GM12878 (cell line): ENCODE measurements around the gene GPATCH3. TPM values are rescaled to one million over a fixed set of nuclear protein-coding genes. Genes with fewer than 3 reads are reported as not detected.

Source experiments
- ATAC-seq: fragments of 200-7000 bp; cut with Tn5 transposase; 3 replicates; pipeline ENCODE4 v1.9.1; 2020; ENCODE audit warnings: mild to moderate bottlenecking, moderate library complexity
- BruUV-seq: library from RNA; stranded (reverse); fragments of 400-500 nt; replicated peaks from 2 replicates; lab custom pipeline; 2021; lab: Mats Ljungman, UMichigan
- CTCF ChIA-PET: fragments of 300-600 bp; sonication (Branson Sonifier 250); formaldehyde crosslinking; extraction: SDS; loops from one replicate; lab custom pipeline; 2021; ENCODE audit warnings: inconsistent platforms; lab: Yijun Ruan, JAX
- POLR2A ChIA-PET: fragments of 350-600 bp; formaldehyde crosslinking; extraction: SDS; loops from one replicate; lab custom pipeline; 2021; ENCODE audit warnings: inconsistent platforms; lab: Charles Lee
- RAD21 ChIA-PET: fragments of 300-600 bp; sonication (Branson Sonifier 250); formaldehyde crosslinking; loops from one replicate; lab custom pipeline; 2023; ENCODE audit warnings: antibody characterized with exemption; ENCODE audit not compliant: unreplicated experiment; lab: Charles Lee
- SMC1A ChIA-PET: fragments of 300-600 bp; sonication (Branson Sonifier 250); formaldehyde crosslinking; loops from one replicate; lab custom pipeline; 2023; ENCODE audit not compliant: unreplicated experiment, uncharacterized antibody; lab: Charles Lee
- DNase-seq: peaks from one replicate; pipeline ENCODE4 v3.0.0-alpha.2; 2011; ENCODE audit warnings: low read depth, low spot score
- FAIRE-seq: peaks from 3 replicates; lab custom pipeline; 2011; peaks lifted over from hg19 to GRCh38; lab: Jason Lieb, UNC
- H2AFZ ChIP-seq: 2 replicates; pipeline ENCODE4 v1.6.0; 2011; ENCODE audit warnings: low read depth, low read length, control low read depth; ENCODE audit not compliant: control insufficient read depth
- H3K27ac ChIP-seq: 2 replicates; pipeline ENCODE4 v1.5.1; 2011; ENCODE audit warnings: control low read depth; ENCODE audit not compliant: control insufficient read depth, insufficient read depth
- H3K27me3 ChIP-seq, 2 experiments: replicated peaks in 1 of 2; 2 replicates each; pipeline versions ENCODE4 v1.6.0 to v1.6.1; 2011; ENCODE audit warnings: low read length in 1 of 2; ENCODE audit not compliant: control insufficient read depth in 2 of 2, insufficient read depth in 2 of 2
- H3K36me3 ChIP-seq, 2 experiments: 2 replicates each; pipeline ENCODE4 v1.5.1; 2011; ENCODE audit warnings: low read length in 1 of 2; ENCODE audit not compliant: control insufficient read depth in 2 of 2, insufficient read depth in 2 of 2
- H3K4me1 ChIP-seq: 2 replicates; pipeline ENCODE4 v1.6.1; 2011; ENCODE audit warnings: mild to moderate bottlenecking, low read length, moderate library complexity, mixed read lengths; ENCODE audit not compliant: control insufficient read depth, insufficient read depth
- H3K4me2 ChIP-seq: 2 replicates; pipeline ENCODE4 v1.6.0; 2011; ENCODE audit warnings: control low read depth; ENCODE audit not compliant: control insufficient read depth, insufficient read depth
- H3K4me3 ChIP-seq: fragments of 200-600 bp; sonication (generic); 2 replicates; pipeline ENCODE4 v1.5.1; 2016
- H3K79me2 ChIP-seq: 2 replicates; pipeline ENCODE4 v1.6.0; 2011; ENCODE audit warnings: low read length; ENCODE audit not compliant: control insufficient read depth, insufficient read depth
- H3K9ac ChIP-seq: 2 replicates; pipeline ENCODE4 v1.8.0; 2011; ENCODE audit warnings: low read length, control low read depth, mixed read lengths; ENCODE audit not compliant: control insufficient read depth, insufficient read depth
- H3K9me3 ChIP-seq: replicated peaks from 3 replicates; pipeline ENCODE4 v1.5.1; 2011; ENCODE audit warnings: mild to moderate bottlenecking, low read length; ENCODE audit not compliant: control insufficient read depth, insufficient read depth
- H4K20me1 ChIP-seq: 2 replicates; pipeline ENCODE4 v1.6.0; 2011; ENCODE audit not compliant: control insufficient read depth, insufficient read depth
- ATF7 ChIP-seq: fragments of 450-650 bp; IDR thresholded peaks from 2 replicates; pipeline ENCODE4 v1.6.1; 2016; ENCODE audit warnings: low read depth, mild to moderate bottlenecking
- BHLHE40 ChIP-seq, 2 experiments: fragments of 450-650 bp in 1 of 2; IDR thresholded peaks; 2 replicates each; pipeline ENCODE4 v1.6.1; 2011 to 2017; ENCODE audit warnings: low read depth in 2 of 2, borderline replicate concordance in 1 of 2, improper control_type of control experiment in 1 of 2, low read length in 1 of 2, mild to moderate bottlenecking in 1 of 2
- CHD2 ChIP-seq: IDR thresholded peaks from 2 replicates; pipeline ENCODE4 v1.6.1; 2011; ENCODE audit warnings: low read depth, low read length, improper control_type of control experiment, borderline replicate concordance
- ETV6 ChIP-seq, 2 experiments: fragments of 450-650 bp in 1 of 2; IDR thresholded peaks in 1 of 2; conservative IDR thresholded peaks in 1 of 2; 2 replicates each; pipeline ENCODE4 v1.6.1; 2014; ENCODE audit warnings: antibody characterized with exemption in 1 of 2, borderline replicate concordance in 1 of 2, low read depth in 1 of 2, mild to moderate bottlenecking in 1 of 2, moderate library complexity in 1 of 2
- EZH2 ChIP-seq: IDR thresholded peaks from 2 replicates; pipeline ENCODE4 v1.6.1; 2012; ENCODE audit warnings: low read depth, mild to moderate bottlenecking, control low read depth, inconsistent platforms, low read length, borderline replicate concordance; ENCODE audit not compliant: control insufficient read depth
- HDAC2 ChIP-seq: fragments of 200-600 bp; sonication (generic); IDR thresholded peaks from 2 replicates; pipeline ENCODE4 v1.6.1; 2017
- LARP7 ChIP-seq: fragments of 450-650 bp; IDR thresholded peaks from 2 replicates; pipeline ENCODE4 v1.6.1; 2017; ENCODE audit warnings: mild to moderate bottlenecking
- NKRF ChIP-seq: fragments of 450-650 bp; conservative IDR thresholded peaks from 2 replicates; pipeline ENCODE4 v1.6.1; 2017; ENCODE audit warnings: mild to moderate bottlenecking, moderate library complexity
- POLR2AphosphoS2 ChIP-seq: IDR thresholded peaks from 2 replicates; pipeline ENCODE4 v1.6.1; 2011; ENCODE audit warnings: low read depth, mild to moderate bottlenecking, low read length, improper control_type of control experiment, moderate library complexity
- RAD51 ChIP-seq: fragments of 450-650 bp; IDR thresholded peaks from 2 replicates; pipeline ENCODE4 v1.6.1; 2016; ENCODE audit warnings: moderate library complexity, mild to moderate bottlenecking, inconsistent platforms
- SMARCA5 ChIP-seq: fragments of 450-650 bp; IDR thresholded peaks from 2 replicates; pipeline ENCODE4 v1.6.1; 2017; ENCODE audit warnings: mild to moderate bottlenecking
- STAT3 ChIP-seq: IDR thresholded peaks from 2 replicates; pipeline ENCODE4 v1.6.1; 2011; ENCODE audit warnings: low read depth, low read length, improper control_type of control experiment
- TAF1 ChIP-seq: IDR thresholded peaks from 2 replicates; pipeline ENCODE4 v1.6.1; 2011; ENCODE audit warnings: mild to moderate bottlenecking, low read depth, low read length, borderline replicate concordance
- USF1 ChIP-seq: IDR thresholded peaks from 2 replicates; pipeline ENCODE4 v1.6.1; 2011; ENCODE audit warnings: borderline replicate concordance, low read depth, mild to moderate bottlenecking, moderate library complexity, mixed read lengths, low read length; ENCODE audit not compliant: insufficient read depth; ENCODE audit errors: extremely low read length
- YBX1 ChIP-seq: fragments of 450-650 bp; IDR thresholded peaks from 2 replicates; pipeline ENCODE4 v1.6.1; 2016; ENCODE audit warnings: antibody characterized with exemption
- ZNF207 ChIP-seq: fragments of 450-650 bp; IDR thresholded peaks from 2 replicates; pipeline ENCODE4 v1.6.1; 2014; ENCODE audit warnings: antibody characterized with exemption, mild to moderate bottlenecking, borderline replicate concordance
- ZSCAN29 ChIP-seq: fragments of 450-650 bp; IDR thresholded peaks from 2 replicates; pipeline ENCODE4 v1.6.1; 2017; ENCODE audit warnings: mild to moderate bottlenecking, moderate library complexity
- ZZZ3 ChIP-seq: IDR thresholded peaks from 2 replicates; pipeline ENCODE4 v1.6.1; 2011; ENCODE audit warnings: low read depth; ENCODE audit not compliant: control insufficient read depth, insufficient read length
- WGBS: methylation state at CpG from one replicate; pipeline ENCODE4 v1.1.6; 2016; ENCODE audit warnings: low lambda C conversion rate; ENCODE audit not compliant: insufficient replicate concordance, insufficient coverage; ENCODE audit errors: missing lambda C conversion rate; 5-methylcytosine and 5-hydroxymethylcytosine counted together
- in situ Hi-C: fragments of 300-500 bp; cut with MboI; formaldehyde crosslinking; loops from 9 replicates; pipeline ENCODE4 v1.14.3; 2018; ENCODE audit warnings: mixed read lengths
- intact Hi-C: fragments of 100-400 bp; cut with micrococcal nuclease; formaldehyde crosslinking; loops from one replicate; pipeline ENCODE4 v1.14.2; 2022; ENCODE audit not compliant: unreplicated experiment
- polyA plus RNA-seq, 11 experiments: library from polyadenylated mRNA; depleted of rRNA in 4 of 11; unstranded in 6 of 11; stranded (reverse) in 5 of 11; fragments of >200 nt; fragmentation: Nextera tagmentation in 4 of 11; fragmentation: Illumina TruSeq in 1 of 11; extraction: Ambion mirVana in 4 of 11; extraction: Trizol in 1 of 11; gene quantifications; 1 replicate in 1 of 11; 2 replicates in 10 of 11; pipeline versions ENCODE4 v1.2.1 to v1.2.3, GENCODE V29; 2011 to 2016; ENCODE audit warnings: inconsistent platforms in 2 of 11, missing spikeins in 2 of 11, low read depth in 1 of 11
- total RNA-seq, 4 experiments: library from RNA; depleted of rRNA in 3 of 4; stranded (reverse); fragments of >200 nt in 3 of 4; fragmentation: Illumina TruSeq in 1 of 4; extraction: Trizol in 1 of 4; gene quantifications; 2 replicates each; pipeline versions ENCODE4 v1.2.1 to v1.2.3, GENCODE V29; 2013 to 2021
- TF ChIP-seq, protein P1 (sequence below): fragments of 450-650 bp; IDR thresholded peaks from 2 replicates; pipeline ENCODE4 v1.6.1; 2014; ENCODE audit warnings: mild to moderate bottlenecking
- TF ChIP-seq, protein P2 (sequence below): fragments of 450-650 bp; IDR thresholded peaks from 2 replicates; pipeline ENCODE4 v1.6.1; 2017; ENCODE audit warnings: borderline replicate concordance

GPATCH3 gene
- total and polyA plus RNA-seq, 10 of the 15 experiments (the other 5 are each of a cell fraction or from before 2014, with no cell fraction given) = 0.56 to 13.4 (median 8.7) TPM

DNA sequence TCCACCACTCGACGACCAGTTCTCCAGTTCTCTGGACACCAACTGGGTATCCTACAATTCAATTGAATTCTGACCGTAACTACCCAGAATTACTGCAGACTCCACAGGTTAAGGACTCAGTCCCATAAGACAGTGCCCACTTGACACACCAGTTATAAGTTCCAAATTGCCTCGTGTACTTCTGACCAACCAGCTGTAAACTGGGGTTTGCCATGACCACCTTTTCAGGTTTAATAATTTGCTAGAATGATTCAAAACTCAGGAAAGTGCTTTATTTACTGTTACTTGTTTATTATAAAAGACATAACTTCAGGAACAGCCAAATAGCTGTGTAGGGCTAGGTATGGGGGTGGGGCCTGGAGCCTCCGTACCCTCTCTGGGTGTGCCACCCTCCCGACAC, 36.6 kb upstream of the GPATCH3 start:
- SMC1A ChIA-PET = no interaction called here
- DNase-seq = no peak
- Histone ChIP-seq H3K4me2 (no peak overlapping the region), H4K20me1 (no peaks in the 10 kb centered on the region)
- TF ChIP-seq TAF1 (no peak), CHD2 (no peak), POLR2AphosphoS2 (no peak), NKRF (no peak), EZH2 (no peak), ATF7 (no peak), ZZZ3 (no peak), LARP7 (no peak), STAT3 (no peak), ETV6 (conservative IDR thresholded peaks at IDR 0.05 in 1 of 2, IDR thresholded peaks at IDR 0.05 in 1 of 2; ENCODE audit: borderline replicate concordance in 1 of 2, low read depth in 1 of 2) (no peak), RAD51 (no peak), ZSCAN29 (no peak), YBX1 (no peak), HDAC2 (no peak), SMARCA5 (no peak), BHLHE40 (IDR thresholded peaks at IDR 0.05; ENCODE audit: borderline replicate concordance in 1 of 2, low read depth in 2 of 2, low read length in 1 of 2) (no peak), ZNF207 (no peak), USF1 (no peak)
- TF ChIP-seq, protein P1, sequence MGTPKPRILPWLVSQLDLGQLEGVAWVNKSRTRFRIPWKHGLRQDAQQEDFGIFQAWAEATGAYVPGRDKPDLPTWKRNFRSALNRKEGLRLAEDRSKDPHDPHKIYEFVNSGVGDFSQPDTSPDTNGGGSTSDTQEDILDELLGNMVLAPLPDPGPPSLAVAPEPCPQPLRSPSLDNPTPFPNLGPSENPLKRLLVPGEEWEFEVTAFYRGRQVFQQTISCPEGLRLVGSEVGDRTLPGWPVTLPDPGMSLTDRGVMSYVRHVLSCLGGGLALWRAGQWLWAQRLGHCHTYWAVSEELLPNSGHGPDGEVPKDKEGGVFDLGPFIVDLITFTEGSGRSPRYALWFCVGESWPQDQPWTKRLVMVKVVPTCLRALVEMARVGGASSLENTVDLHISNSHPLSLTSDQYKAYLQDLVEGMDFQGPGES = no peak
- TF ChIP-seq, protein P2, sequence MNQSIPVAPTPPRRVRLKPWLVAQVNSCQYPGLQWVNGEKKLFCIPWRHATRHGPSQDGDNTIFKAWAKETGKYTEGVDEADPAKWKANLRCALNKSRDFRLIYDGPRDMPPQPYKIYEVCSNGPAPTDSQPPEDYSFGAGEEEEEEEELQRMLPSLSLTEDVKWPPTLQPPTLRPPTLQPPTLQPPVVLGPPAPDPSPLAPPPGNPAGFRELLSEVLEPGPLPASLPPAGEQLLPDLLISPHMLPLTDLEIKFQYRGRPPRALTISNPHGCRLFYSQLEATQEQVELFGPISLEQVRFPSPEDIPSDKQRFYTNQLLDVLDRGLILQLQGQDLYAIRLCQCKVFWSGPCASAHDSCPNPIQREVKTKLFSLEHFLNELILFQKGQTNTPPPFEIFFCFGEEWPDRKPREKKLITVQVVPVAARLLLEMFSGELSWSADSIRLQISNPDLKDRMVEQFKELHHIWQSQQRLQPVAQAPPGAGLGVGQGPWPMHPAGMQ = no peak
- TF ChIP-seq, all 136 proteins: peak for 0
- intact Hi-C loops = no loop called here
- H3K4me1 ChIP-seq = peaks cover 4% of the 10 kb centered on the region; the same call in 1 of the 2 replicates
- POLR2A ChIA-PET = no interaction called here
- no peak overlapping the region for H3K4me3 ChIP-seq
- FAIRE-seq (no peak), ATAC-seq (no peak)
- RAD21 ChIA-PET = no interaction called here
- H3K27ac ChIP-seq = no peak overlapping the region
- CTCF ChIA-PET = no interaction called here
- no TSS peak for BruUV-seq
- H3K36me3 ChIP-seq = peaks cover 8 to 16% of the 10 kb centered on the region in 2 experiments; a peak in 3 of 4 replicates
- in situ Hi-C loops = no loop called here
- 80% methylated on average over 6 of the region's 6 CpGs for WGBS
- H3K9me3 ChIP-seq = no peaks in the 10 kb centered on the region
- no peak overlapping the region for H3K9ac ChIP-seq
- no peaks in the 10 kb centered on the region for H3K27me3 ChIP-seq
- H2AFZ ChIP-seq = no peak overlapping the region
- peaks cover 2% of the 10 kb centered on the region for H3K79me2 ChIP-seq
